HuH-7 (cell line): ENCODE data around the gene TRPM3.

ENCODE experiments used
- DNase-seq: peaks from one replicate; pipeline ENCODE4 v3.0.0; 2011; ENCODE audit warnings: low spot score

TRPM3 gene

DNA sequence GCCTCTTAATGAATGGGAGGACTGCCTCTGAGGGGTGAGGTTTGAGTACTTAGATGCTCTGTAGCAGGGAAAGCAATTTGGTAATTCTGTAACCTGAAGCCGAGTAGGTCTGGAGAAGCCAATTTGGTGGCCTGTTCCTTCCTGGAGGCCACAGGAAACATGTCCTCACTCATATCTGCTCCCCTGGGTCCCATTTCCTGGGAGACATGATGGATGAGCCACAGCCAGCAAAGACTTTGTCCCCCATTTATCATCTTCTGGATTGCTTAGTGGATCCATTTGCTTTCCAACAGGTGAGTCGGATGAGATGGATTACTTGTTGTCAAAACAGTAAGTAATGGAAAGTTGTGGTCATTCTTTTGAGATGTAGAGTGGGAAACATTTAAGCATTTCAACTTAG is 607.1 kb downstream of the TRPM3 start:
- DNase-seq = no peak

DNA sequence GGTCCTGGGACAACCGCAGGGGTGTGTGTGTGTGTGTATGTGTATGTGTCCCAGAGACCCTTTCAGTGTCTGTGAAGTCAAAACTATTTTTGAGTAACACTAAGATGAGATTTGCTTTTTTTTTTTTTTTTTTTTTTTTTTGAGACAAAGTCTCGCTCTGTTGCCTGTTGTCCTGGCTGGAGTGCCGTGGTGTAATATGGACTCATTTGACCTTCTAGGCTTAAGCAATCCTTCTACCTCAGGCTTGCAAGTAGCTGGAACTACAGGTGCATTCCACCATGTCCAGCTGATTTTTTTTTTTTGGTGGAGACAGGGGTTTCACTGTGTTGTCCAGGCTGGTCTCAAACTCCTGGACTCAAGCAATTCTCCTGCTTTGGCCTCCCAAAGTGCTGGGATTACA is 609.6 kb downstream of the TRPM3 start:
- DNase-seq = no peak

DNA sequence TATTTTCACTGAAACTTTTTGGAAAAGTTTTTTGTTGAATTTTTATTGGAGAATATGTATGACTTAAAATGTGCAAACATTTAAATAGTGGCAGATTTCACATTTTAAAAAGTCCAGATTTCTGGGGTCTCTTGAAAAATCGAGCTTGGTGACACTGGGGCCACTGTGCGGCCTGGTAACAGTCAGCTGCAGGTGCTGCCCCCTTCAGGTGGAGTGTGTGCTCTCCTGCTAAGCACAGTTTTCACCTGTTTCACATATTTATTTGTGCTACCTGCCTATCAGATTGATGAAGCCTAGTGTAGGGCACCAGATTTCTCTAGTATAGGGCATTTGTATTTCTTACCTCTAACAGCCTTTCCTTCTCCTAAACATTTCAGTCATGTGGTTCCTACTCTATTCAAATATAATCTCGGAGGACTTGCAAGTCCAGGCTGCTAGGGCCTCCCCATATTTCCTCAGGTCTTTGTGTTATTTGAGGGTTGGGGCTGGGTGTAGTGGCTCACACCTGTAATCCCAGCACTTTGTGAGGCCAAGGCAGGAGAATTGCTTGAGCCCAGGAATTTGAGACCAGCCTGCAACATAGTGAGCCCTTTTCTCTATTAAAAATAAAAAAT is 611.2 kb downstream of the TRPM3 start:
- DNase-seq = peak; percentile 12

DNA sequence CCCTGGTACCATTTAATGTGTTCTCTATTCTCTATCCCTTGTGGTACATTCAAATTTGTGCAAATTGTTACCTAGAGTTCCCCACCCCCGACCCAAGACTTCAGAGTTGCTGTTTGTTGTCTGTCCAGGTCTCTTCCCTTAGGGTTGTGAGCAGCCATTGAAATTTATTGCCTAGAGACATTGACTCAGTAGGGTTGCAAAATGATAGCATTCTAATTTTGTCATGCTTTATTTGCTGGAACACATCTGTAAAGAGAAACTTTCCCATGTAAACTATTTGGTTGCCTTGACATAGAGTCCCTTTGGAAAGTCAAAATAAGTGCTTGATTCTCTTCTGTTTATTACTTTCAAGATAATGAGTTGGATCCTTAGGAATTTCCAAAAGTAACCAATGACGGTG is 615.3 kb downstream of the TRPM3 start:
- DNase-seq = no peak

DNA sequence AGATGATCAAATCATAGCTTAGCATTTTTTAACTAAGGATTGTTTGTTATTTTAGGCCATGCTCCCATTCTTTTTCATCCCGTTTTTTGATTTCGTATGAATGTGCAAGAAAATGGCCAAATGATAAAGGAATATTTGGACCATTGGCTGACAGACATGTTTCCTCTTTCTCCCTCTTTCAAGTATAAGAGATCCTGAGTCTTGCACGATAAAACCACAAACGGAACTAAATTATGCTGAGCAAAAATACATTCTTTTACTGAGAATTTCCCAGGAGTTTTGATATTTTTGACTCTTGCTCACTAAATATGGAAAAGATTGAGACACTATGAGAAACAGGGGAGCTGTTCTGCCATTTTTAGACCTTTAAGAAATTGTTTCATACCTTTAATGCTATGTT is 616.6 kb downstream of the TRPM3 start:
- DNase-seq = no peak

DNA sequence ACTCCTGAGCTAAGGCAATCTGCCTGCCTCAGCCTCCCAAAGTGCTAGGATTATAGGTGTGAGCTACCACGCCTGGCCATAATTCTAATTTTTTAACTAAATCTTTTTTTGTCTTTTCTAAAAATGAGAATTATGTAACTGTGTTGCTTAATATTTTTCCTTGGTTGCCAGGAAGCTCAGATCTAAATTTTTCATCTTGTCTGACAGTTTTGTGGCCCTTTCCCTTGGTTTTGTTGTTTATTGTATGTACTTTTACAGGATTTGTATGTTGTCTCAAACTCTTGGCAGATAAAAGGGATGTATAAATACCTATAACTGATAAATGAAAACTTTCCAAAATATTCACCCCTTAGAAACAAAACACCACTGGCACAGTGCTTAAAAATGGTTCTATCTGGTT is 618.7 kb downstream of the TRPM3 start:
- no peak for DNase-seq

DNA sequence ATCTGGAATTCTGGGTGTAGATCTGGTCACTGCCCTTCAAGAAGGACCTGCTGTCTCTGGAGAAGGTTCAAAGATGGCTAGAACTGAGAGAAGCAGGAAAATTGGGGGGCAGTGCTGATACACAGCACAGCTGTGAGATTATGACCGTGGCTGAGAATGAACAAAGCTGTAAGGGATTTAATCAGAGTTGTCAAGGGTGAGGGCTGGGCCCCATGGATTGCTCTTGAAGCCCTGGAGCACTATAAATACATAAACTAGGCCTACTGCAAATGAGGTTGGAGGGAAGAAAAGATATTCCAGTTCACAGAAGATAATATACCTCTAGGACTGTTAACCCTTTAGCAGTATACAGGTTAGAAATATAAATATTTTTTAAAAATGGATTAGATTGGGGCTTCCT is 620.6 kb downstream of the TRPM3 start:
- DNase-seq = no peak

DNA sequence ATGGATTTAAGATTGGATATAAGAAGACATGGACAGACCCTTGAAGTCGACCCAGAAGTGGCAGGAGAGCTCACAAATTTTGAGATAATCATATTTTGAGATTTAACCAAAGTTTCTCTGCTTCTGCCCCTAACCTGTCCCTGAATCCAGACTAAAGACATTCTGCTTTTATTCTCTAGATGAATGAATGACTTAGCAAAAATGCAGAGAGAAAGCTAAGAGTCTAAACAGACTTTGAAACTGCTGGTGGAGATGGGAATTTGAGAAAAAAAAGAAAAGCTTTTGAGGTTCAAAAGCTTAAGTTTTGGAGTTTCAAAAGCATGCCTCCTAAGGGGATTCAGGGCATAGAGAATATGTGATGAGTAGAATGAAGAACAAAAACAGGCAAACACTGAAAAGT is 621.8 kb downstream of the TRPM3 start:
- DNase-seq = no peak

DNA sequence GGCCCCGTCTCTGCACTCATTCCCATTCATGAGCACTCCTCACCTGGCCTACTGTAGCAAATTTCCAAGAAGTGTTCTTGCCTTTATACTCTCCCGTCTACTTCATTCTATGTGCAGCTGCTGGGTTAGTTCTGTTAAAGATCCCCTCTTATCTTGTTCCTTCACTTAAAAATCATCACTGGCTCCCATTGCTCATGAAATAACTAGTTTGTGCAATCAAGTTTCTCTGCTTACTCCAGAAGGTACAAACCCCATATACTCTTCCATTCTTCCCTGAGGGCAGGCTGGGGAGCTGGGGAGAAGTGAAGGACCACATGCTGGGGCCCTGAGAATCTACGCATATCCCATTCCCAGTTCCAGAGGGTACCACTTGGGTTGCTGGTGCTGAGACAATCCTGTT is 622.6 kb downstream of the TRPM3 start:
- DNase-seq = no peak

DNA sequence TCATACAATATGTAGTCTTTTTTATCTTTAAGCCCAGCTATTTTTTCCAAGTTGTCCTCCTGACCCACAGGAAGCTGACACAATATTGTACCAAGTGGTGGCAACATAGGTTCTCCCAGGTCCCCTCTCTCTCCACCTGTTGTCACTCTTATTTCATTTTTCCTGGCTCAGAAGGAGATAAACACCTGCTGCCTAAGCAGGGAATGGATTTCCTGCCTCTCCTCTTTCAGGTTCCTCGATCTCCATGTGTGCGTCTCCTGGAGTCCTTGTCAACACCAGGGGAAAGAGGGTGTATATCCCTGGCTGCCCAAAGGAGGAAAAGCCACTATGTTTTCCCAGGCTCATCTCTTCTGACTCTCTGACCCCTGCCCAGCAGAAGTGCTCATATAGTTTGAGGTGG is 625.2 kb downstream of the TRPM3 start:
- DNase-seq = no peak

DNA sequence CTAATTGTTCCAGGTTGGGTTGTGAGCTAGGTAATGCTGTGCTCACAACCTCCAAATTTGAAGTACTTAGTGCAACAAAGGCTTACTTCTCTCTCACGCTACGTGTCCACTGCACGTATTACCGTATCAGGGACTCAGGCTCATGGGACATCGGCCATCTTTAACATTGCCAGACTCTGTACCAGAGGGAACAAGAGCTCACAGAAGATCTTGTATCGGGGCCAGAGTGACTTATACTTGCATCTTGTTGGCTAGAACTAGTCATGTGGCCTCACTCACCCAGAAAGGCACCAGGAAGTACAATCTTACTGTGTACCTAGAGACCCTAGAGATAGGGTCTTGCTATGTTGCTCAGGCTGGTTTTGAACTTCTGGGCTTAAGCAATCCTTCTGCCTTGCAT is 625.9 kb downstream of the TRPM3 start:
- DNase-seq = no peak

DNA sequence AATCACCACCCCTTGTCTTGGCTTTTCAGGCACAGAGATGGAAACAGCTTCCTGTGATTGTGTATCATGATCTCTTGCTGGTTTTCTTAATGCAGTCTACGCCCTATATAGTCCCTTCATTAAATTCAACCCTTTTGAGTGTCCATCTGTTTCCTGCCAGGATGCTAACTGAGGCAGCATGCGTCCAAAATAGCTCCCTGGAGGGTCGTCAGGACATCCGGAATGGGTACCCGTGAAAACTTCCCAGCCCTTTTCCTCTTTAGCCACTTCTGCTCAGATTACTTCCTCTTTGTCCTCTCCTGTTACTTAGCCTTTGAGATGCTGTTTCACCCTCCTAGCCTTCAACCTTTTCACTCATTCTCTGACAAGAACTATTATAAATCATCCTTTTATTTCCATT is 627.2 kb downstream of the TRPM3 start:
- DNase-seq = no peak

DNA sequence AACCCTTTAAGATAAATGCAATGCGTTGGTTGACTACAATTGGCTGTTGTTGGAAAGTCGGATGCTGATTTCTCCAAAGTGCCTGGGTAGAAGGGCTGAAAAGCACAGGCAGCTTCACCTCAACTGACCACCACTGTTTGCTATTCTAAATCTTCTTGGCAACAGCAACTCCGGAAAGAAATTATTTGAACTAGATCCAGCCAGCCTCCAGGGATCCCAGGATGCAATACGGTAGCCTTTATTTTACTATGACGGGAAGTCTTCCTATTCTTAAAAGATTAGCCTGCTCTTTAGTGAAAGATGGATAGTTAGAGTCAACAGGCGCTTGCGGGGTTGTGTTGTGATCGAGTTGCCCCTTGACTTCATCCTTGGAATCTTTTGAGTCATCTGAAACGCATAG is 628.4 kb downstream of the TRPM3 start:
- DNase-seq = no peak

DNA sequence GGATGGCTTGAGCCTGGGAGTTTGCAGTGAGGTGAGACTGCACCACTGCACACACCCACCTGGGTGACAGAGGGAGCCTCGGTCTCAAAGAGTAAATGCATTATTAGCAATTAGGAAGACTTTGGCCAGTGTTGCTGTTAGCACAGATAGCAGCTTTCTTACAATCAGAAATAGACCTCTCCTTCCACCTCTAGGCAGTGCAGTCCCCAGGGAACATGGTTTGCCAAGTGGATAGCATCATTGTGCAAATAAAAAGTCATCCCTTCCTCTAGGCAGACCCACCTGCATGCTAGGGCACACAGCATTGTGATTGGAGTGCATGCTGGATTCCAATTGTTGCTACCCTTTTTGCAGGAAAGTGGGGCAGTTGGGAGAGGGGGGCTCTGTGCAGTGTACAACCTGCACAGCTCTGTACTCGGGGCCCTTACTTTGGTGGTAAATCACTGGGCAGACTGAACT is 629.1 kb downstream of the TRPM3 start:
- no peak for DNase-seq

DNA sequence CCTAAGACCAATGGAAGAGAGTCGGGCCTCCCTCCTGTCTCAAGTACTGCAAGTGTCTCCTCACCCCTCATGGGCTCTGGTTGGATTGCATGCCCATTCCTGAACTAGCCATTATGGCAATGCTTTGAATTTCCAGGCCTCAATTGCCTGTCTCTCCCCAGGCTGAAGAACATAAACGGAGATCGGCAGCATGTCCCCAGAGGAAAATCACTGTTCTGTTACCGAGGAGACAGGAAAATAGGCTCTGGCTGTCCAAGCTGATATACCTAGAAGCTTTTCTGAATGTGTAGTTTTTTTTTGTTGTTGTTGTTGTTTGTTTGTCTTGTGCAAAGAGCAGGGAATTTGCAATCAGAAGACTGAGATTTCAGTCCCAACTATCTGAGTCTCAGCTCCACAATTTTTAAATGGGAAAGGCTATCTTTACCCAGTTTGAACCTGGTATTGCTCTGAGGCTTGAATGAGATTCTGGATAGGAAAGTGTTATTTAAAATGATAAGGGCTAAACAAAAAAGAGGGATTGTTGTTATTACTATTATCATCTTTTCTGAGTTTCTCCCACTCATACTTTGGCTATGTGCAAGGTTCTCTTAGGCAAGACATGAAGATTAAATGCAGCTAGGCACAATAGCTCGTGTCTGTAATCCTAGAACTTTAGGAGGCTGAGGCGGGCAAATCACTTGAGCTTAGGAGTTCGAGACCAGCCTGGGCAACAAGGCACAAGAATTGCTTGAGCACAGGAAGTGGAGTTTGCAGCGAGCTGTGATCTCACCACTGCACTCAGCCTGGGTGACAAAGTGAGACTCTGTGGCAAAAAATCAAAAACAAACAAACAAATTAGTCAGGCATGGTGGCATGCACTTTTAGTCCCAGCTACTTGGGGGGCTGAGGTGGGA is 629.7 kb downstream of the TRPM3 start:
- DNase-seq = no peak

DNA sequence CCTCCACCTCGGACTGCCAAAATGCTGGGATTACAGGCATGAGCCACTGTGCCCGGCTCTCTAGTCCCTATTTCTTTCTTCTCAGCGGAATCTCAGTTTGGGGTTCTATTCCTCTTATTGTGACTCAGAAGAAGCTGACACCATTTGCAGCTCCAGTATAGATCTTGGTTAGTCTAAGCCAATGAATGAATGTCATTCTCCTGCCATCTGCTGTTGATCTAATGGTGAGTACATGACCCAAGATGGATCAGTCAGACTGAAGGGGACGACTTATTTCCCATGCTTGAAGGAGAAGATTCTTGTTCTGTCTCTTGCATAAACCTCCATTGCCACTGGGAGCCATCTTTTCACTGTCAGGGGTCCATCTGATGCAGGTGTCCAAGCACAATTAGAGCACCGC is 630.9 kb downstream of the TRPM3 start:
- no peak for DNase-seq

DNA sequence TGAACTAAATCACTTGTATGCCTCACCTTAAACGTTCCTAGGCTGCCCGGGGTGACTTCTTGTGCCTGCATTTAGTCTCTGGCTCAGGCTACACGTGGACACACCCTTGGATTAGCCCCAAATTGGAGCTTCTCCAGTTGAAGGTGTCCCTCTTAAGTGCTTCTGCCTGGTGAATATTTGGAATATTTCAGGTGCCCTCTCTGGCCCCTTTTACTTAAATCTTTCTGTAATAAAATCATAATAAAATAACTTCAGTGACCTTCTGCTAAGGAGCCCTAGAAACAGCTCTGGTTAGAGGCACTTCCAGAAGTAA is 632.7 kb downstream of the TRPM3 start:
- DNase-seq = no peak

DNA sequence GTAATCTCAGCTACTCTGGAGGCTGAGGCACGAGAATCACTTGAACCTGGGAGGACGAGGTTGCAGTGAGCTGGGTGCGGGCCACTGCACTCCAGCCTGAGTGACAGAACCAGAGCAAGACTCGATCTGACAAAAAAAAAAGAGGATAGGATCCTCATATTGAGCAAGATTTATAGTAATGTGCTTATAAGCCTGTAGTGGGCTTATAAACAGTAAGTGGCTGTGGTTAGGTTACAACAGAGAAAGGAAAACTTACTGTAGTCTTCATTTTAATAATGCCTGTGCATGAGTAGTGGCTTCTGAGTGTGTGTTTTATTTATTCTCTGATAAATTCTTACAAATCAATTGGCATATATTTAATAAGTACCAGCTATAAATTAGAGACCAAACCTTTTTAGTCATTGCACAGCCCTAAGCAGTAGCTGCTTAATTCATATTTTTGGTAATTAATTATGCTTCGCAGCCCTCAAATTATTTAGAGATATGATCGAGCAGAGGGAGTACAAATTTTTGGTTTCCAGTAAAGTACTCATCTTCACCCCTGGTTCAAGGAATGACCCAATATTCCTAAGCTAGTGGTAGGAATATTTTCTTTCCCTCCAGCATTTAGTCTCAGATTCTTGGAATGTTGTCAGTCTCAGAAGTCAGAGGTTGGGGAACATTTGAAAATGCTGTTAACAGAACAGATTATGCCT is 633.2 kb downstream of the TRPM3 start:
- DNase-seq = no peak

DNA sequence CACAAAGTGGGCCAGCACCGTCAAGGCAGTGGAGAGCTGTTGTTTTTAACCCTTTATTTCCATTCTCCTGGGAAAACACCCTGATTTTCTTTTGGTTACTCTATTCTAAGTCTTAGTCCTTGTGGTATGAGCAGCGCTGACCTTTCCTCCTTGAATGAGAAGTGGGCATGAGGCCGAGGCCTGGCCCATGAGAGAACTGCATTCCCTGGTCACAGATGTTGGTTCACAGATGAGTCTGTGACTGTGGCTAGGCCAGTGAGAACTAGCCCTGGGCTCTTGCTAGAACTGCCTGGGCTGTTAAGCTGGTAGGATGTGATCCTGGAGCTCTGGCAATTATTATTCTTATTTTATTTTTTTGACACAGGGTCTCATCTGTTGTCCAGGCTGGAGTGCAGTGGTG is 635.3 kb downstream of the TRPM3 start:
- DNase-seq = no peak

DNA sequence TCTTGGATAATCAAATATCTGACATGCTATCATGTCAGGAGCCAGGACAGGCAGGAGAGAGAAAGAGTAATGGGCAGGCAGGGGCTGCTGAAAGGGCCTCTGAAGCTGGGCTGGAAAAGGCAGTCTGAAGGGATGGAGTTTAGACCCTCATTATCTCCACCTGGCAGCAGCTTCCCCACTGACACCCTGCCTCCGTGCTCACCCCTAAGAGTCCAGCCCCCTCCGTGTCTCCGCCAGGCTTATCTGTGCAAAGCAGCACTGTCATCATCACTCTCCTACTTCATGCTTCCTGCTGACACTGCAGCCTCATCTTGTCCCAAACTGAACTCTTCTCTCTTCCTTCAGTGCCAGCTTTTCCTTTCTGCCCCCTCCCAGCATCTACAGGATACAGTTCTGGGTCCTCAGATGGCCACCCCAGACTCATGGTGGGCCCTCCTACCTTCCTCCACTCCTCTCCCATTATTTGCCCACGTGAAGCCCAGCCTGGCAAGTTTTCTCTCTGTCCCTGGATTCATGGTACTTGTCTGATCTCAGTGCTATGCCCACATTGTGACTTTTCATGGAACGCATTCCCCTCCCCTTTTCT is 636.1 kb downstream of the TRPM3 start:
- no peak for DNase-seq

DNA sequence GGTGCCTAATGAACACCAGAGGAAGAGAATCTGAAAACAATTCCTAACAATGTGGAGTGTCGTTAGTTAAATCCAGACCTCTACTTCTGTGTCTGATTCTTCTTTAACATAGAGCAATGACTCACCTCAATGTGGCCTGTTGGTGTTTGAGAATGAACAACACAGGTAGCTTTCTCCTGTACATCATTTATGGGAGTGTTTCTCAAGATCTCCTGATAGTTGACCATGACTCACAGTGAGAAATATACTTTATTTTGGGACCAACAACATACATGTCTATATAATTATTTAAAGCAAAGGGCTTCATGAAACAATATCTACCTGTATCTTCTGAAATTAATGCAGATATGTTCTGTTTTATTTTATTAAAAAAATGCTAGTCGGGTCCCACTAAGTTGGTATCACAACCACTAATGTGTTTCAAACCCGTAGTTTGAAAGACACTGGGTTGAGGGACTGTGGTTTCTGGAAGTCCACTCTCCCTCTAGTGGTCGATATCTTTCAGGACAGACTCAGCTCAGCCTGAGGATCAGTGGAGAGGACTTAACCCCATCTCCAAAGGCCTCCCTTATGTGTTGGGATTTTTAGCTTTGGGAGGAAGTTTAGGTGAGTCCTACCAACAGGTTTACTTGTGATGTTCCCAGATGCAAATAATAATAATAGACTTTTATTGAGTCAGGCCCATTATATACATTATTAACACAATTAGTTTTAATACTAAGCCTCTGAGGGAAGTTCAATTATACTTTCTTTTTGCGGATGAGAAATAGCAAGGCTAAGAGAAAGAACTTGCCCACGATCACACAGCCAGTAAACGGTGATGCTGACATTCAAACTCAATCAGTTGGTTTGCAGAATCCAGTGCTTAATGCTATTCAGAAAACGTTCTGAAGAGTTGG is 636.9 kb downstream of the TRPM3 start:
- DNase-seq = peak; percentile 85

DNA sequence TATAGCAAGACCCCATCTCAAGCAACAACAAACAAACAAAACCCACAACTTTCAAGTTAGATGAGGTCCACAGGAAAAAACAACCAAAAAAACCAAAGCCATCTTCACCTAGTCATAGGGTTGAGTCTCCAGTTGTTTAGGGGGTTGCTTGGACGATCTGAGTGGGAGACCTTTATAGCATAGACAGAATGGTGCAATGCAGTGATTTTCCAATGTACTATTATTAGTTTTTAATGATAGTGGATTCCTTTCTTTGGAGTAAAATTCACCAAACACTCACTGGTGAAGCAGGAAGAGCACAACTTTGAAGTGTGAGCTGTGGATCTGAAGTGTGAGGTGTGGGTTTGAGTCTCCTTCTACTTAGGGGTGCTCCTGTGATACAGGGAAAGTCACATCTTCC is 640.0 kb downstream of the TRPM3 start:
- DNase-seq = no peak
